ENCODE results near the gene FAM241A. TPM values are rescaled to one million over a fixed set of nuclear protein-coding genes. Genes with fewer than 3 reads are reported as not detected.
"Not testable (repeated sequence)": the region's sequence is repeated elsewhere in the genome, so short reads cannot be mapped to it uniquely, and the experiment has no call there.

The FAM241A gene
- polyA plus RNA-seq (ENCODE audit: insufficient read length in 4 of 4): 1 to 10 TPM; 1.4 to 2.8 (median 1.9) TPM

GRCh38 chr4:112145326-112145789, at the start of gene FAM241A:
Gene FAM241A, plus strand, starts transcription at chr4:112145454. Its CDS starts 127 bp downstream, at chr4:112145581.
- peak; percentile 38 to 52 (median 42) for DNase-seq (ENCODE audit: low read depth in 4 of 4, low spot score in 3 of 4)

- no peak for DNase-seq (ENCODE audit: low read depth in 4 of 4, low spot score in 3 of 4)
Measured at GRCh38 chr4:112098841-112099530, 46.3 kb upstream of the FAM241A start.

GRCh38 chr4:112099701-112100297, 45.5 kb upstream of the FAM241A start:
- DNase-seq (ENCODE audit: low read depth in 4 of 4, low spot score in 3 of 4): peak in 3 of 4 donors; percentile 18 to 31 (median 28)

GRCh38 chr4:112102875-112103370, 42.3 kb upstream of the FAM241A start:
- DNase-seq (ENCODE audit: low read depth in 4 of 4, low spot score in 3 of 4): no peak

- no peak for DNase-seq (ENCODE audit: low read depth in 4 of 4, low spot score in 3 of 4)
Measured at GRCh38 chr4:112105201-112105969, 39.9 kb upstream of the FAM241A start.

GRCh38 chr4:112109360-112110058, 35.7 kb upstream of the FAM241A start:
- DNase-seq (ENCODE audit: low read depth in 4 of 4, low spot score in 3 of 4): no peak

GRCh38 chr4:112110059-112110425, 35.2 kb upstream of the FAM241A start:
- no peak for DNase-seq (ENCODE audit: low read depth in 4 of 4, low spot score in 3 of 4)

GRCh38 chr4:112111306-112111705, 33.9 kb upstream of the FAM241A start:
- DNase-seq (ENCODE audit: low read depth in 4 of 4, low spot score in 3 of 4): no peak

GRCh38 chr4:112112095-112112494, 33.2 kb upstream of the FAM241A start:
- DNase-seq (ENCODE audit: low read depth in 4 of 4, low spot score in 3 of 4): not testable (repeated sequence)

- DNase-seq (ENCODE audit: low read depth in 4 of 4, low spot score in 3 of 4): no peak
Measured at GRCh38 chr4:112112590-112113170, 32.6 kb upstream of the FAM241A start.

- no peak for DNase-seq (ENCODE audit: low read depth in 4 of 4, low spot score in 3 of 4)
Measured at GRCh38 chr4:112113864-112114263, 31.4 kb upstream of the FAM241A start.

- DNase-seq (ENCODE audit: low read depth in 4 of 4, low spot score in 3 of 4): no peak
Measured at GRCh38 chr4:112114452-112114851, 30.8 kb upstream of the FAM241A start.

GRCh38 chr4:112118742-112119352, 26.4 kb upstream of the FAM241A start:
- DNase-seq (ENCODE audit: low read depth in 4 of 4, low spot score in 3 of 4): no peak

- DNase-seq (ENCODE audit: low read depth in 4 of 4, low spot score in 3 of 4): no peak
Measured at GRCh38 chr4:112119353-112119783, 25.9 kb upstream of the FAM241A start.

GRCh38 chr4:112120021-112120420, 25.2 kb upstream of the FAM241A start:
- no peak for DNase-seq (ENCODE audit: low read depth in 4 of 4, low spot score in 3 of 4)

- no peak for DNase-seq (ENCODE audit: low read depth in 4 of 4, low spot score in 3 of 4)
Measured at GRCh38 chr4:112125416-112125815, 19.8 kb upstream of the FAM241A start.

- no peak for DNase-seq (ENCODE audit: low read depth in 4 of 4, low spot score in 3 of 4)
Measured at GRCh38 chr4:112127048-112127637, 18.1 kb upstream of the FAM241A start.

- DNase-seq (ENCODE audit: low read depth in 4 of 4, low spot score in 3 of 4): no peak
Measured at GRCh38 chr4:112127803-112128202, 17.5 kb upstream of the FAM241A start.

GRCh38 chr4:112128452-112128851, 16.8 kb upstream of the FAM241A start:
- DNase-seq (ENCODE audit: low read depth in 4 of 4, low spot score in 3 of 4): no peak
